Immature natural killer cell (primary cell): ENCODE measurements around the gene SPATA33. TPM values are rescaled to one million over a fixed set of nuclear protein-coding genes. Genes with fewer than 3 reads are reported as not detected.

Source experiments
- DNase-seq, 3 donors: peaks; one replicate each; pipeline ENCODE4 v3.0.0; 2022; ENCODE audit warnings: mixed read lengths in 1 of 3
- H3K27ac Mint-ChIP-seq, 6 donors: one replicate each; pipeline ENCODE4 v1.8.0; 2020; ENCODE audit warnings: mixed read lengths in 6 of 6, mild to moderate bottlenecking in 5 of 6, inconsistent platforms in 4 of 6, moderate library complexity in 3 of 6
- H3K27me3 Mint-ChIP-seq, 3 donors: one replicate each; pipeline ENCODE4 v1.8.0; 2020 to 2021; ENCODE audit warnings: low read depth in 3 of 3, mild to moderate bottlenecking in 3 of 3, mixed read lengths in 3 of 3, moderate library complexity in 3 of 3, inconsistent platforms in 1 of 3
- H3K36me3 Mint-ChIP-seq, 3 donors: one replicate each; pipeline ENCODE4 v1.8.0; 2020; ENCODE audit warnings: mixed read lengths in 3 of 3, inconsistent platforms in 2 of 3, mild to moderate bottlenecking in 2 of 3
- H3K4me1 Mint-ChIP-seq, 2 donors: one replicate each; pipeline ENCODE4 v1.8.0; 2020; ENCODE audit warnings: inconsistent platforms in 2 of 2, mild to moderate bottlenecking in 2 of 2, mixed read lengths in 2 of 2, moderate library complexity in 1 of 2
- H3K4me3 Mint-ChIP-seq, 5 donors: one replicate each; pipeline ENCODE4 v1.8.0; 2020; ENCODE audit warnings: mild to moderate bottlenecking in 5 of 5, mixed read lengths in 5 of 5, inconsistent platforms in 3 of 5, moderate library complexity in 3 of 5
- H3K9me3 Mint-ChIP-seq, 6 donors: one replicate each; pipeline ENCODE4 v1.8.0; 2020; ENCODE audit warnings: mild to moderate bottlenecking in 6 of 6, mixed read lengths in 6 of 6, inconsistent platforms in 4 of 6, moderate library complexity in 3 of 6
- polyA plus RNA-seq, 3 donors: library from polyadenylated mRNA; unstranded; fragments of 300-500 nt; fragmentation: Illumina TruSeq; gene quantifications; one replicate each; pipeline ENCODE4 v1.2.3, GENCODE V29; 2021

The SPATA33 gene
- polyA plus RNA-seq, 3 donors from 2014 or later: 1.8 to 6.8 (median 4.7) TPM

GRCh38 chr16:89717688-89718505 is 60.3 kb downstream of the SPATA33 start:
- Mint-ChIP-seq H3K4me1 (peaks cover 19 to 20% of the 10 kb centered on the region in 2 donors), H3K9me3 (no peaks in the 10 kb centered on the region), H3K27ac (no peak overlapping the region), H3K36me3 (peaks cover 3 to 4% (median 4%) of the 10 kb centered on the region in 3 donors), H3K27me3 (peaks cover 18 to 31% (median 20%) of the 10 kb centered on the region in 3 donors), H3K4me3 (peak overlapping the region in 2 of 5 donors; percentile 10 to 15)
- no peak for DNase-seq

Other genes starting within 250 kb of the SPATA33 start
- gene ANKRD11, start 167.3 kb upstream of the SPATA33 start, polyA plus RNA-seq: 10 to 100 TPM in 1 of 3 donors, 1 to 10 TPM in 2; 3.7 to 14.3 (median 8.5) TPM
- 10 to 100 TPM; 39.7 to 48.4 (median 41.0) TPM for gene SPG7, start 149.4 kb upstream of the SPATA33 start, polyA plus RNA-seq
- gene RPL13, start 97.2 kb upstream of the SPATA33 start, polyA plus RNA-seq: 1,000 to 10,000 TPM; 1,461 to 3,229 (median 2,406) TPM
- 1 to 10 TPM in 2 of 3 donors, not detected in 1; 1.9 to 5.1 TPM for gene CPNE7, start 82.1 kb upstream of the SPATA33 start, polyA plus RNA-seq
- not detected for gene DPEP1, start 44.2 kb upstream of the SPATA33 start, polyA plus RNA-seq
- 100 to 1,000 TPM; 102 to 111 (median 103) TPM for gene CHMP1A, start 128 bp upstream of the SPATA33 start, polyA plus RNA-seq
- gene CDK10, start 28.9 kb downstream of the SPATA33 start, polyA plus RNA-seq: 10 to 100 TPM; 28.0 to 42.7 (median 35.2) TPM
- gene SPATA2L, start 43.9 kb downstream of the SPATA33 start, polyA plus RNA-seq: 10 to 100 TPM in 2 of 3 donors, 1 to 10 TPM in 1; 4.7 to 14.5 (median 13.4) TPM
- 1 to 10 TPM in 1 of 3 donors, under 1 TPM in 2; 0.65 to 1.3 (median 0.96) TPM for gene VPS9D1, start 63.1 kb downstream of the SPATA33 start, polyA plus RNA-seq
- gene ZNF276, start 63.7 kb downstream of the SPATA33 start, polyA plus RNA-seq: 10 to 100 TPM; 20.6 to 91.6 (median 30.0) TPM
- 10 to 100 TPM in 2 of 3 donors, 1 to 10 TPM in 1; 8.7 to 21.6 (median 10.9) TPM for gene FANCA, start 158.8 kb downstream of the SPATA33 start, polyA plus RNA-seq
- gene SPIRE2, start 170.6 kb downstream of the SPATA33 start, polyA plus RNA-seq: 1 to 10 TPM; 1.0 to 1.3 (median 1.3) TPM
- gene TCF25, start 215.8 kb downstream of the SPATA33 start, polyA plus RNA-seq: 100 to 1,000 TPM in 2 of 3 donors, 10 to 100 TPM in 1; 98.1 to 249 (median 131) TPM